ENCODE results near the gene DYSF. TPM values are rescaled to one million over a fixed set of nuclear protein-coding genes. Genes with fewer than 3 reads are reported as not detected.

The DYSF gene
- total RNA-seq, 1 experiment from 2014 or later, result 0.89 TPM

- Histone ChIP-seq H3K4me1 (ENCODE audit: control insufficient read depth in 1 of 2, insufficient read depth in 2 of 2, low read length in 2 of 2) (no peaks in the 10 kb centered on the region), H3K27me3 (ENCODE audit: insufficient read depth, low read length) (no peaks in the 10 kb centered on the region), H3K9ac (ENCODE audit: low read length) (no peak overlapping the region), H3K4me2 (ENCODE audit: low read length) (no peak overlapping the region), H2AFZ (ENCODE audit: low read depth, low read length, poor library complexity, severe bottlenecking) (no peak overlapping the region), H3K79me2 (ENCODE audit: insufficient read depth, low read length) (no peaks in the 10 kb centered on the region), H3K36me3 (ENCODE audit: control insufficient read depth in 1 of 2, insufficient read depth in 2 of 2, low read length in 2 of 2) (no peaks in the 10 kb centered on the region), H3K27ac (ENCODE audit: low read depth, low read length) (no peak overlapping the region), H3K9me3 (ENCODE audit: control insufficient read depth in 1 of 2, insufficient read depth in 1 of 2, low read depth in 1 of 2, low read length in 2 of 2) (no peaks in the 10 kb centered on the region), H3K9me2 (ENCODE audit: insufficient read depth) (no peaks in the 10 kb centered on the region), H4K20me1 (ENCODE audit: insufficient read depth) (no peaks in the 10 kb centered on the region), H3K4me3 (replicated peaks in 1 of 2; ENCODE audit: low read depth in 1 of 2, low read length in 2 of 2) (no peak overlapping the region)
- RAD21 ChIA-PET (ENCODE audit: low non-redundant PET in 1 of 2, low total read pairs in 2 of 2, uncharacterized antibody in 2 of 2, unreplicated experiment in 2 of 2), result no interaction called here
- intact Hi-C loops (cut with micrococcal nuclease), result loop anchor here (5.0 kb wide), 1 partner anchor 538 kb away; no protein-coding TSS in a partner anchor
- no peak for TF ChIP-seq REST (IDR thresholded peaks at IDR 0.05; ENCODE audit: low read depth)
- TF ChIP-seq CBX3 (IDR thresholded peaks at IDR 0.05; ENCODE audit: low read depth), result no peak
- no peak for TF ChIP-seq CEBPB (IDR thresholded peaks at IDR 0.05; ENCODE audit: low read depth)
- no peak for TF ChIP-seq EGR1 (IDR thresholded peaks at IDR 0.05; ENCODE audit: low read depth)
- TF ChIP-seq JUND (IDR thresholded peaks at IDR 0.05), result no peak
- TF ChIP-seq EZH2 (IDR thresholded peaks at IDR 0.05), result no peak
- DNase-seq (ENCODE audit: low read depth, low spot score) (no peak), ATAC-seq (no peak)
- BruUV-seq (replicated peaks), result no TSS peak
- POLR2A ChIA-PET, result no interaction called here
- CTCF ChIA-PET, result interaction anchor here (1.2 kb wide), 1 partner anchor 184 kb away, joined by 5 read pairs; no protein-coding TSS in a partner anchor
Observed at GRCh38 chr2:71613953-71614925, 160.9 kb downstream of the DYSF start.
